Neural cell (in vitro differentiated cells): ENCODE measurements around the gene MXRA7.

Experiments used
- CTCF ChIP-seq: fragments of 450-650 bp; IDR thresholded peaks from 2 replicates; pipeline ENCODE4 v1.5.1; 2014; ENCODE audit warnings: antibody characterized with exemption, mild to moderate bottlenecking, moderate library complexity; ENCODE audit not compliant: poor library complexity, severe bottlenecking
- EZH2 ChIP-seq: fragments of 200-600, 300-800 bp; shearing (Covaris generic), sonication (generic); IDR thresholded peaks from 2 replicates; pipeline ENCODE4 v1.6.1; 2014; ENCODE audit warnings: antibody characterized with exemption, low read length, borderline replicate concordance, mild to moderate bottlenecking; ENCODE audit not compliant: insufficient read depth, poor library complexity, severe bottlenecking
- REST ChIP-seq: IDR thresholded peaks from 2 replicates; pipeline ENCODE4 v1.6.1; 2012; ENCODE audit warnings: borderline replicate concordance

- no peak for TF ChIP-seq CTCF
- TF ChIP-seq REST: no peak
- no peak for TF ChIP-seq EZH2
These were observed 33.4 kb downstream of the MXRA7 start for GRCh38 chr17:76677406-76677805.
